Activated CD8-positive, alpha-beta memory T cell treated with anti-CD3 and anti-CD28 coated beads, Interleukin-2, amount 50 U/mL, for 4 hours (primary cell): ENCODE measurements around the gene REV1.

Experiments
- DNase-seq: peaks from one replicate; pipeline ENCODE4 v3.0.0-alpha.2; 2020

The REV1 gene

DNA sequence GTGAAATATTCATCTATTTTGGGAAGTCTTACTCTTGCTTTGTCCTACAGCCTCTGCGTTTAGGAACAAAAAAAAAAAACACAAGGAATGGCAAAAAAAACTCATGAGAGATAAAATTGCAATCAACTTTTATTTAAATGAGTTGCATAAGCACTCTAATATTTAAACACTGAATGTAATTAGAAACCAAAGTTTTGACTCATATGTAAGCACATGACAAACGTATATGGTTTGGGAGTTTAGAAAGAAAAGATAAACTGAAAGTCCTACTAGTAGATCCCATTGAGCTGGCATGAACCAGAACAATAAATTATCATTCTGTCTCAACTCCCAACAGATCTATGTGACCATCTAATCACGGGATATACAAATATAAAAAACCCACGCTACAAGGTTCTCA, 44.8 kb downstream of the REV1 start:
- DNase-seq = no peak

DNA sequence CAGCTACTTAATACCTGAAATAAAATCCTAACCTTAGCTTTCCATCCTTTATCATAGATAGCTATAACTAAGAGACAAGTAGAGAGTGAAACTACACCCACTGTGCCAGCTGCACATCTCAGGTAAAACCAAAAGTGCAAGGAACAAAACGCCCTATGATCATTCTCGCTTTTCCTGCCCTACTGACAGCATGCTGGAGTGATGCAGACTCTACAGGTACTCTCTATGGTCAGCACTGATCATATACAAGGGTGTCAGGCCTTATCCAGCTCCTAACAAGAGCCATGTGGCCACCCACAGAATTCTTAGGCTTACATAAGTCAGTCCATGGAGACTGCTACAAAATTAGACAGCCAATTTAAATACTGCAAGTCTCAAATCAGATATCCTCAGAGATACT, 45.6 kb downstream of the REV1 start:
- DNase-seq = no peak

DNA sequence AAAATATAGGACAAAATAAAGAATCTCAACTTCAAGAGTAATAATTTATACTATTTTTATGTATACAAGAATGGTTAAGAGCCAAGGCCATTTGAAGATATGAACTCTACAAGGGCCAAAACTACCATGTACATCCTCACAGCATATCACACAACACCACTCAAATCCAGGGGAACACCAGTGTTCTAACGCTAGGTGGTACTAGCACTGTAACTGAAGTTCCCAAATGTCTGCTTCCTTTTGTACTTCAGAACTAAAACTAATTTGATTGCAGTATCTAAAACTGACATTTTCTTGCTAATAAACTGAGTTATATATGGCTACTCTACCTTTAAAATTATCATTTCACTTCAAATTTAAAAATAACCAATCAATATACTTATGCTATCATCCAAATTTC, 47.0 kb downstream of the REV1 start:
- DNase-seq = no peak

GRCh38 chr2:99439971-99440505, 49.8 kb downstream of the REV1 start:
- DNase-seq = no peak

- no peak for DNase-seq
Observed at GRCh38 chr2:99436874-99437273, 52.9 kb downstream of the REV1 start.

DNA sequence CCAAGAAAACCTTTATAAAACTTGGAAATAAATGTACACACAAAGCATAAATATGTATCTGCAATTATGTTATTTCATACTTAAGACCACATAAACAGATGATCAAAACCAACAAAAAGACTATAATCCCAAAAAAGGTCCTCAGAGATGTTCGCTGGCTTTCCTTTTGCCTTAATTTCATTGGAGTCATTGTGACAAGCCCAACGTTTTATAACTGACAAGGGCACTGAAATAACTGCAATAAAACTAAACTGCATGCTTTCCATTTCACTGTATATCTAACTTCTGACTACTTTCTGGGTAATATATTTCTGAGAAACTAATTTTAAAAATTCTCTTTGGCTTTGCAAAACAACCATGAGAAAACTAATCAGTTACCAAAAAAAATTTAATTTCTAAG, 56.5 kb downstream of the REV1 start:
- DNase-seq = no peak

GRCh38 chr2:99431587-99432275, 58.1 kb downstream of the REV1 start:
- DNase-seq = no peak

DNA sequence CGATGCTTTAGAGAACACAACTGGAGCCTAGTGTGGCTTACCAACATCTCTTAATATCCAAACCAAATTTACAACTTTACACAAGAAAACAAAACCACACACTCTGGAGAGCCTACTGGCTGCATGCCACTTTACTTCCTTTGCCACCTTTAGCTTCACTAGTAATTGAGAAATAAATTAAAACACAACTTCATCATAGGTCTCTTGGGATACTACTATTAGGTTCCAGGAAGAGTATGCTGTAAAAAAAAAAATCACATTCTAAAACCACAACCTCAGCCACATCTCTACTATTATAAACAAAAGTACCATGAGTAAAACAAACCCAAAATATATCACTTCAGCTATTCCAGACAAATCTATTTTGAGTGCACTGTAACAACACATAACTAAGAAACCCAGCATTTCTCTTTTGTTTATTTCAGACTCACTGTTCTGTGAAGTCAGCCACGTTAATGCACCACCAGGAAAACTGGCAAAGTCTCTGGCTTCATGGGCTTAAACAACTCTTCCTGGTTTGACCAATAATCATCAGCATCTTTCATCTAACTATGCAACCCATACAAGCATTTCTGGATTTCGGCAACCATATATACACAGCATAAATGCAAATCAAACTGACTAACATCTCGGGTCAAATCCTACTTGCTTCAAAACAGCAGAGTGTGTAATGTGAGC, 59.1 kb downstream of the REV1 start:
- DNase-seq = no peak

GRCh38 chr2:99425022-99425421, 64.8 kb downstream of the REV1 start:
- no peak for DNase-seq

- no peak for DNase-seq
Observed at GRCh38 chr2:99424371-99424770, 65.4 kb downstream of the REV1 start.

GRCh38 chr2:99422599-99422998, 67.2 kb downstream of the REV1 start:
- DNase-seq = no peak

DNA sequence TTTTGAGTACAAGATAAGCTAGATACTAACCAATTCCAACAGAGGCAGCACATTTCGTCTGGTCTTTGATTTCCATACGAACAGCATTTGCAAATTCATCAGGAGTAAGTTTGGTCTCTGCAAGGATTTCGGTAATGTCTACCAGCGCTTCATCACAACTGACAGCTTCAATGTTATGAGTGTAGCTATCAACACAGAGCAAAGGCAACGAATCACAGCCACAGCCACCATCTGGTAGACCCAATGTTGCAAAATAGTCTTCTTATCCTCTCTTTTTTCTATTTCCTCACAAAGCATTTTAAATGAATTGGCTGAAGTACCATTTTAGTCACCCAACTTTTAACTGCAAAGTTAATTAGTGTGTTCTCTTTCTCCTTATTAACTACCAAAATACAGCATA, 68.3 kb downstream of the REV1 start:
- DNase-seq = no peak

GRCh38 chr2:99420751-99421299, 69.0 kb downstream of the REV1 start:
- no peak for DNase-seq

GRCh38 chr2:99420031-99420430, 69.8 kb downstream of the REV1 start:
- no peak for DNase-seq

- no peak for DNase-seq
Observed at GRCh38 chr2:99417396-99417795, 72.4 kb downstream of the REV1 start.

- no peak for DNase-seq
Observed at GRCh38 chr2:99414566-99414965, 75.3 kb downstream of the REV1 start.

DNA sequence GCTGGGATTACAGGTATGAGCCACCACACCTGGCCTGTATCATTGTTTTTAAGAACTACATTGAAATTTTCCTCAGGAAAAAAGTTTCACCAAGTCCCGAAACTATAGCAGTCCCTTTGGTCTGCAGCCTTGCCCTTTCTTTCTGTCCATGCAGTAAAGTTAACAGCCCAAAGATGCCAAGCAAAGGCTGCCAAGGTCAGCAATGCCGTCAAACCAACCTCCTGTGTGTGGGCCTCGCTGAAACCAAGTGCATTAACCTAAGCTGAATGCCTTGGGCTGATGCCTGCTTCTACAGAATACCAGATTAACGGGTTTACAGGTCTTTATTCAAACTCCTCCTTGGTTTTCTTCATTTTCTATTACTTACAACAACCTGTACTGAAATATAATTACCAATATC, 79.5 kb downstream of the REV1 start:
- DNase-seq = no peak

DNA sequence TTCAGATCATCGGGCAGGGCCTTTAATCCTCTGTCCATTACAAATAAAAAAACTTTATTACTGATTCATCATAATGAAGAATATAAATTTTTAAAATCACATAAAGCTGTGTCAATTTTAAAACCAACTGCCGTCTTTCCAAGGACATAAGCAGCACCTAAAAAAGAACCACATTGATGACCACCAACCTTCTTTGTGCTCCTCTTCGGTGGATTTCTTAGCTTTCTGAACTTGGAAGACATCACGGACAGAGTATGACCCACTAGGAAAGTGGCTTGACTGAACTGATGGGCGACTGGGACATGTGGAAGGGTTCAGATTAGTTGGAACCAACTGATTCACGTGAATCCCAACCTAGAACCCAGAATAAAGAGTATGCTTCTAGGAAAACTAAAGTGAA, 83.7 kb downstream of the REV1 start:
- no peak for DNase-seq

DNA sequence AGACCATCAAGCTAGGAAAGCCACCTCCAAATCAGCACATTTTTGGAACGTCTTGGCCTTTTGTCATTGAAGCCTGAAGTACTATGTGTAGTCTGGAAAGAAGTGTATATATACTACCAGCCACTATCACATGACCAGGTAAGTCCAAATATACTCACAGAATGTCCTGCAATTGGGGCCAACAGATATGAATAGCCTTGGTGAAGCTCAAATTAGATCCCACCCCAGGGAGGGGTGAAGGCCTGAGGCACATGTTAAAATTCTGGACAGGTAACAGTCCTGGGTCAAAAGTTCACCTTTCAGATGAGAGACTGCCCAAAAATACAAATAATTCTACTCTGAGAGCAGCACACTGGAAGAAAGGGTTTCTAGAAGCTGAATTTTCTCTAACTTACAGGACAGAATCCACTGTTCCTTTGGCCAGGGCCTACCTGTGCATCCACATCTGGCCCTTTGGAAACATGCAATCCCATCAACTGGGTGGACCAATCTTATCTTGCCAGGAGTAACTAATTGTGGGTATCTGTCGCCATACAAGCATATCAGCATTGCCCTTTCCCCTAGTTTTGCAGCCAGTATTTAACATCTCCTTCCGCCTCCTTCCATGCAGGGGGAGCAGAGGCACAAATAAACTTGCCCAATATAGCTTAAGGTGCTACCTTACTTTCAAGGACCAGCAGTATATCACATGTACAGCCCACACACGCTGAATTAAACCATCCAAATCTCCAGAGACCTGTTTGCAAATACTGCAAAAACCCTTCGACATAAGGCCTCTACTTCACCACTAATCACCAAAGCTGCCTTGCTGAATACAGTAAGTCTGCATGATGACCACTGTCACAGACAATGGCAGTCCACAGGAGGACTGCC, 84.8 kb downstream of the REV1 start:
- DNase-seq = no peak

DNA sequence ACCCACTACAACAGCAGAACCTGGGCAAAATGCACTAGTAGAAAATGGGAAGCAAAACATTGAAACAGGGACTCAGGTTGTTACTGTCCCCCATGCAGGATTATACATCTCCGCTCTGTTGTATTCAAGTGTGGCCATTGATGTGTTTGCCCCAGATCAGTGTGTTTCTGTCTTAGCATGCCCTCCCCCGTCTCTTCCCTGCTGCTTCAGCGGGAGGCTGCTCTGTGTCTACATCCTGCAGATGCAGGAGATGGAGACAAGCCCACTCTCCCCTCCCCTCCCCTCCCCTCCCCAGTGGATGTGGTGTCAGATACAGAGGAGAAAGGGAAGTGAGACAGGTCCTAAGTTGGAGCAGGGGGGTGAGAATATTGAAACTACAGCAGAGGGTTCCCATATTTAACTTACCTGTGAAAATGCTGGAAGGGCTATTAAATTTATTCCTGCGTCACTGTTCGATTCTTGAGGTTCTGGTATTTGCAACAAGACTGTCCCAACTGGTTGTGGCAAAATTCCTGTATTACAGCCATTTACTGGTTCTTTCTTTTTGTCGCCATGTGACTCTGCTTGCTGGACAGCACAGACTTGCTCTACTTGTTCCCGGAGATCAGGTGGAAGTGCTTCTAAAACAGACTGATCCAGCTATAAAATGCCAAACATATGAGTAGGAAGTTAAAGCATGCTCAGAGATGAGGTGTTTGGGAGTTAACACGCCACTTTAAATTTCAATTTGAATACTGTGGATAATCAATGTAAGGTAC, 85.6 kb downstream of the REV1 start:
- no peak for DNase-seq

DNA sequence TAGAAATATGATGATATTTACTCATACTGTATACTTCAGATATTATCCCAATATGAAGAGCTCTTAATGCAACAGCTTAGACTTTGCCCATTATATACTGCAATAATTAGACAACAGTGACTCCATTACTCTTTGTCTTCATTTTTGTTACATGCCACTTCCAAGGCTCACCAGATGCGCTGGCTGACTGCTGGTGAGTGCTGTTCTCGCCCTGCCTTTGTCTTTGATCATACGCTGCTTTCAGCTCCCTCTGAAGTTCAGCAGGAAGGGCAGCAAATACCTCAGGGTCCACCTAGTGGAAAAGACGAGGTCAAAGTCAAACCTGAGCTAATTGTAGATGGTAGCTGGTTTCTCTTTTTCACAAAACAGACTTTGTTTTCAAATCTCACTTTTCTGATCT, 86.3 kb downstream of the REV1 start:
- no peak for DNase-seq

- no peak for DNase-seq
Observed at GRCh38 chr2:99403084-99403483, 86.7 kb downstream of the REV1 start.

GRCh38 chr2:99401841-99402240, 88.0 kb downstream of the REV1 start:
- DNase-seq = no peak
